Activated effector memory CD4-positive, alpha-beta T cell treated with Interleukin-2 at 50 U/mL for 16 hours (primary cell): ENCODE data around the gene INPP1.

Source experiments
- DNase-seq: peaks from one replicate; pipeline ENCODE4 v3.0.0-alpha.2; 2020

INPP1 gene

GRCh38 chr2:190410166-190410565, 66.8 kb downstream of the INPP1 start:
- no peak for DNase-seq

- DNase-seq: no peak
These were observed 69.6 kb downstream of the INPP1 start for GRCh38 chr2:190412966-190413365.

- no peak for DNase-seq
These were observed 70.0 kb downstream of the INPP1 start for GRCh38 chr2:190413421-190413820.

GRCh38 chr2:190415251-190415650, 71.9 kb downstream of the INPP1 start:
- DNase-seq: no peak

- DNase-seq: no peak
These were observed 72.7 kb downstream of the INPP1 start for GRCh38 chr2:190415794-190416775.

GRCh38 chr2:190417045-190417842, 73.9 kb downstream of the INPP1 start:
- DNase-seq: no peak

GRCh38 chr2:190418727-190419126, 75.3 kb downstream of the INPP1 start:
- no peak for DNase-seq

GRCh38 chr2:190420801-190421200, 77.4 kb downstream of the INPP1 start:
- no peak for DNase-seq
